ENCODE results near the gene KNTC1.
"Not testable (repeated sequence)": the region's sequence is repeated elsewhere in the genome, so short reads cannot be mapped to it uniquely, and the experiment has no call there.

The KNTC1 gene

GRCh38 chr12:122526683-122527477 is at the start of gene KNTC1, which contains the start of gene RSRC2:
TSS of gene KNTC1 (plus strand) at chr12:122527249. CDS start at chr12:122530064, 2,815 bp downstream.
TSS of gene RSRC2 (minus strand) at chr12:122526936. CDS start at chr12:122526853, 83 bp downstream.
- DNase-seq, result peak; percentile 100

- DNase-seq, result no peak
Observed at GRCh38 chr12:122480753-122481152, 46.3 kb upstream of the KNTC1 start.

DNA sequence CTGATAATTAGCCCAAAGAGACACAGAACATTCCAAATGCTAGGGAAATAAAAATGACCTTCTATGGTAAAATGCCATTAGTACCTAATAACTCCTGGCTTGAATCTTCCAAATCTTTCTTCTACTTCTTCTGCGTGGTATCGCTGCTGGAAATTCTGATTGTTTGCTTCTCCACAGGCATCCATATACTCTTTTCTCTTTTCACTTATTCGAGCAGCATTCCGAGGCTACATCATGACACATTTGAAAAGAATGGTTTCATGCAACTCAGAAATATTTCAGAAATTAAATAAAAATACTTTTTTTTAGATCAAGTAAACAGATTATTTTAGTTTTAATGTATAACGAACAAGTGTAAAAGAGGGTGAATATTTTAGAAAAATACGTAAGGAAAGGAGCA is 45.2 kb upstream of the KNTC1 start:
- DNase-seq, result no peak

- DNase-seq, result no peak
Observed at GRCh38 chr12:122483969-122484368, 43.1 kb upstream of the KNTC1 start.

DNA sequence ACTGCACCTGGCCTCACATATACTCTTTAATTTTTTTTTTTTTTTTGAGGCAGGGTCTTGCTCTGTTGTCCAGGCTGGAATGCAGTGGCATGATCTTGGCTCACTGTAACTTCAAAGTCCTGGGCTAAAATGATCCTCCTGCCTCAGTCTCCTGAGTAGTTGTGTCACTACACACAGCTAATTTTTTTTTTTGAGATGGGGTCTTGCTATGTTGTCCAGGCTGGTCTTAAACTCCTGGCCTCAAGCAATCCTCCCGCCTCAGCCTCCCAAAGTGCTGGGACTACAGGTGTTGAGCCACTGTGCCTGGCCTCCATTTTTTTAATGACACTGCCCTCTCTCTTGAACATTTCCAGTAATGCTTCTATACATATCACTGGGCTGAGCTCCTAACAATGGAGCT is 42.7 kb upstream of the KNTC1 start:
- DNase-seq, result not testable (repeated sequence)

DNA sequence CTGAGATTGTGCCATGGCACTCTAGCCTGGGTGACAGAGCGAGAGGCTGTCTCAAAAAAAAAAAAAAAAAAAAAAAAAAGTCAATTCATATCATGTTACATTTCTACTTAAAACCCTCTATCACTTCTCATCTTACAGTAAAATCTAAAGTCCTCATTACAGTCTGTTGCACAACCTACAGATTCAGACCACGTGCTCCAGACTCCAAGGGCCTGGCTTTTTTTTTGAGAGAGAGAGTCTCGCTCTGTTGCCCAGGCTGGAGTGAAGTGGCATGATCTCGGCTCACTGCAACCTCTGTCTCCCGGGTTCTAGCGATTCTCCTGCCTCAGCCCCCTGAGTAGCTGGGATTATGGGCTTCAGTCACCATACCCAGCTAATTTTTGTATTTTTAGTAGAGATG is 40.7 kb upstream of the KNTC1 start:
- not testable (repeated sequence) for DNase-seq

DNA sequence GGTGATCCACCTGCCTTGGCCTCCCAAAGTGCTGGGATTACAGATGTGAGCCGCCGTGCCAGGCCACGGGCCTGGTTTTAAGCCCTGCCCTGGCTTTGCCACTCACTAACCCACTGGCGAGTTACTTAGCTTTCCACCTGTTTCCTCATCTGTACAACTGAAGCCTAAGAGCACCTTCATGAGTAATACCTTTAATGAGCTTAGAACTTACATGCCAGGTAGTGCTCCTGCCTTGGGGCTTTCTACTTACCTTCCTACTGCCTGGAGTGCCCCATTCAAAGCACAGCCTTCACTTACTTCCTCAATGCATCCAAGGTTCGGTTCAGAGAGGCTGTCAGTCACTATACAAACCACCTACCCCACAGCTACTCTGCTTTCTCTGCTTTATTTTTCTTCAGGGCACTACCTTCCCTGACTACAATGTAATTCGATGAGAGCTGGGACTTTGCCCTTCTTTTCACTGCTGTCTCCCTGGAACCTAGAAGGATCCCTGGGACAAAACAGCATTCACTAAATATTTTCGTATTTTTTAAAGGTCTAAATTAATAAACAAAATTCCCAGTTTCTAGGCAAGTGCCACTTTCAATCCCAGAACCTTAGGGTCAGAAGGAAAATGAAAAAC is 40.1 kb upstream of the KNTC1 start:
- DNase-seq, result no peak

DNA sequence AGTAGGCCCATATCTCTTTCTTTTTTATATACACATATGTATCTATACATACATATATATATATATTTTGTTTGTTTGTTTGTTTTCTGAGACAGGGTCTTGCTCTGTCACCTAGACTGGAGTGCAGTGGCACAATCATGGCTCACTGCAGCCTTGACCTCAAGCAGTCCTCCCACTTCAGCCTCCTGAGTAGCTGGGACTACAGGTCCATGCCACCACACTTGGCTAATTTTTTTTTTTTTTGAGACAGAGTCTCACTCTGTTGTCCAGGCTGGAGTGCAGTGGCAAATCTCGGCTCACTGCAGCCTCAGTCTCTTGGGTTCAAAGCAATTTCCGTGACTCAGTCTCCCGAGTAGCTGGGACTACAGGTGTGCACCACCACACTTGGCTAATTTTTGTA is 39.2 kb upstream of the KNTC1 start:
- not testable (repeated sequence) for DNase-seq

DNA sequence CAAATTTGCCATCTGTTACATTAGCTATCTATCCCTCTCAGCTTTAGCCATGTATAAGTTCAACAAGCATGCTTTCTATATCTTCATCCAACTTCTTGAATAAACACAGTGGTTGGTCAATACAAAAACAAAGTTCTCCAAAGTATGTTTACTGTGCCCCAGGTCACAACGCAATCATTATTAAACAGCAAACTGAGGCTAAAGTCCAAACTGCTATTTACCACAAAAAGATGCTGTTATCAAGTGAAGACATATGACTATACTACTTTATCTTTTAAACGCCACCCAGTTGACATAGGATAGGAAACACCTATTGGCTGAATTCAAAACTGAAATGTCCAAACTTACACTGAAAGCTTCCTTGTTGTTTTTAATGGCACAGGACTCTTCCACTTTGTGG is 38.0 kb upstream of the KNTC1 start:
- no peak for DNase-seq

- DNase-seq, result no peak
Observed at GRCh38 chr12:122491991-122492390, 35.1 kb upstream of the KNTC1 start.

DNA sequence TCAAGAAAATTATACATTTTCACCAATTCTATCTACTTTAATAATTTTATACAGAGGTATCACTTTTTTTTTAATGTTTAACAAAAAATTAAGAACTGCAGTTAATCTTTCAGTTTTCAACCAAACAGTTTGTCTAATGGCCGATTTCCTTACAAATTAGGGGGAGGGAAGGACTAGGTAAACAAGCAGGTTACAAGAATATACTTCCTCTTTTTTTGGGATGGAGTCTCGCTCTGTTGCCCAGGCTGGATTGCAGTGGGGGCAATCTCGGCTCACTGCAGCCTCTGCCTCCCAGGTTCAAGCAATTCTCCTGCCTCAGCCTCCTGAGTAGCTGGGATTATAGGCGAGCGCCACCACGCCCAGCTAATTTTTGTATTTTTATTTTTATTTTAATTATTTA is 33.8 kb upstream of the KNTC1 start:
- DNase-seq, result not testable (repeated sequence)

- no peak for DNase-seq
Observed at GRCh38 chr12:122495258-122495657, 31.8 kb upstream of the KNTC1 start.

DNA sequence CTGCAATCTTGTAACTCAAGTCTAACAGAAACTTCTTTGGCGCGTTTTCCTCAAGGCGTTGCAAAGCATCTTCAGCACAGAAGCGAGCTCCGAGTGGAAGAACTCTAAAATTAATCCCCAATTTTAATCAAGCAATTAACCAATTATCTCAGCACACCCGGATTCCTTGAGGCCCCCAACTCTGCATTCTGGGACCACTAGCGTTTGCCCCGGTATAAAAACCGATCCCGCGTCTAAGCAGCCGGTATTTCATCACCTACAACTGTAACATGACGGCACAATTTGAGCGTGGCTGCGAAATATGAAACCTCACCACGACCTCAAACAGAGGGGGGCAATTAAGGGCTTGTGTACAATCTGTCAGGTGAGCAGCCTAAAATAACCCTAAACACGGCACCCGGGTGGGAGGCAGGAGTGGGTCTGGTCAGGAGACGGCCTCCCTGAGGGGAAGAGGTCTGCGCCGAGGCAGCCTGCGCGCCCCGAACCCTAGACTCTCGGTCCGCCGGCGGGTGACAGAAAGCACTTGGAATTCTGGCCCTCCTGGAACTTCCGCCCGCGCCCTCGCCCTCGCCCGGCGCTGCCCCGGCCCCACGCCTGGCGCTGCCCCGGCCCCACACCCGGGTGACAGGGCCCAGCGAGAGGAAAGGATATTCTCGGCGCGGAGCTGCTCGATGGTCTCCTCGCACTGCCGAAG is 26.9 kb upstream of the KNTC1 start:
- DNase-seq, result peak; percentile 47

GRCh38 chr12:122500685-122501488 is 26.2 kb upstream of the KNTC1 start, which contains the start of gene ZCCHC8:
TSS of gene ZCCHC8 (minus strand) at chr12:122500932. CDS start at chr12:122500840, 92 bp downstream.
- DNase-seq, result peak; percentile 99

- no peak for DNase-seq
Observed at GRCh38 chr12:122501489-122501989, 25.5 kb upstream of the KNTC1 start.

GRCh38 chr12:122503147-122503751 is 23.8 kb upstream of the KNTC1 start:
- DNase-seq, result no peak

DNA sequence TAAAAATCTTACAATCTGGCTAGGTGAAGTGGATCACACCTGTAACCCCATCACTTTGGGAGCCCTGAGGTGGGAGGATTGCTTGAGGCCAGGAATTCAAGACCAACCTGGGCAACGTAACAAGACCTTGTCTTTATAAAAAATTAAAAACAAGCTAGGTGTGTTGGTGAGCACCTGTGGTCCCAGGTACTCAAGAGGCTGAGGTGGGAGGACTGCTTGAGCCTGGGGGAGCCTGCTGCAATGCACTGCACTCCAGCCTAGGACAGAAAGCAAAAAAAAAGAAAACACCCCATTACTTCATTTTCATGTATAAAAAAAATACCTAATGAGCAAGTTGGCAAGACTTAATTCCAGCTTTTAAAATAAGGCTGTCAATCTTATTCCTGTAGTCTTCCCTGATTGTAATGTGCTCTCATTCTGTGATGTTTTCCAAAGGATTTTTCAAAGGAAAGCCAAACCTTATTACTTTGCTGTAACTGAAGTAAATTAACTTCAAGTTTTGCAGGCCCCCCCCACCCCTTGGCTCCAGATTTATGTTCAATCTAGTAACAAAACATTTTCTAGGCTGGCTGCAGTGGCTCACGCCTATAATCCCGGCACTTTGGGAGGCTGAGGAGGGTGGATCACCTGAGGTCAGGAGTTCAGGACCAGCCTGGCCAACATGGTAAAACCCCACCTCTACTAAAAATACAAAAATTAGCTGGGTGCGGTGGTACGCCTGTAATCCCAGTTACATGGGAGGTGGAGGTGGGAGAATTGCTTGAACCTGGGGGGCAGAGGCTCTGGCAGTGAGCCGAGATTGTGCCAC is 23.1 kb upstream of the KNTC1 start:
- no peak for DNase-seq

DNA sequence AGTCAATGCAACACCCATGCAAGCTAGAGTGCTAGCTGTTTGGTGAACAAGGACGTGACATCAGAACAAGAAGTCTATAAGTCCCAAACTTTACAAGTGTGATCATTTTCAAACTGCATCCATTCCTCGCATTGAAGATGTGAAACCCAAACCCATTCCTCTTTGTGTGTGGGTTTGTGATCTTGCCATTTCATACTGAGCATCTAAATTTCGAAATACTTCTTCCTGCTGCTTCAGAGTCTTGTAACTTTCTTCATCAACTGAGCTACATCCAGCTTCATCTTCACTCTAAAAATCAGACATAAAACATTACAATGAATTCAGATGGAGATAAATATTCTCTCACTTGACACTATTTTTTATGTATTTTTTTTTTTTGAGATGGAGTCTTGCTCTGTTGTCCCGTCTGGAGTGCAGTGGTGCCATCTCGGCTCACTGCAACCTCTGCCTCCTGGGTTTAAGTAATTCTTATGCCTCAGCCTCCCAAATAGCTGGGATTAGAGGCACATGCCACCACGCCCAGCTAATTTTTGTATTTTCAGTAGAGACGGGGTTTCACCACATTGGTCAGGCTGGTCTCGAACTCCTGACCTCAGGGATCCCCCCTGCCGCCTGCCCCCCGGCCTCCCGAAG is 21.5 kb upstream of the KNTC1 start:
- no peak for DNase-seq

DNA sequence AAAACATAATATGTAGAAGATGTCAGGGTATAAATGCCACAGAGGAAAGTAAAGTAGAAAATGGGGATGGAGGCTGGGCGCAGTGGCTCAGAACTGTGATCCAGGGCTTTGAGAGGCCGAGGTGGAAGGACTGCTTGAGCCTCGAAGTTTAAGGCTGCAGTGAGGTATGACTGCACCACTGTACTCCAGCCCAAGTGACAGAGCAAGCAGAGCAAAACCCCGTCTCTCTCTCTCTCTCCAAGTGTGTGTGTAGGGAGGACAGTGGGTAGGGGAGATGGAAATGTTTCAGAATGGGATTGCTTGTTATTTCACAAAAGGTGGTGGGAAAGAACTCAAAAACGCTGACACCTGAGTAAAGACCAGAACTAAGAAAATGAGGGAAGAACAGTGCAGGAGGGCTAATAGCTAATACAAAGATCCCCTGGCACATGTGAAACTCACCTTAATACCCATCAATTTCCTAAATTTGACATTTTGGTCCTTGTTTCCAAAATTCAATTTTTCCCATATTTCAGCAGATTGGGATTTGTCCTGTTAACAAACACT is 20.6 kb upstream of the KNTC1 start:
- no peak for DNase-seq

DNA sequence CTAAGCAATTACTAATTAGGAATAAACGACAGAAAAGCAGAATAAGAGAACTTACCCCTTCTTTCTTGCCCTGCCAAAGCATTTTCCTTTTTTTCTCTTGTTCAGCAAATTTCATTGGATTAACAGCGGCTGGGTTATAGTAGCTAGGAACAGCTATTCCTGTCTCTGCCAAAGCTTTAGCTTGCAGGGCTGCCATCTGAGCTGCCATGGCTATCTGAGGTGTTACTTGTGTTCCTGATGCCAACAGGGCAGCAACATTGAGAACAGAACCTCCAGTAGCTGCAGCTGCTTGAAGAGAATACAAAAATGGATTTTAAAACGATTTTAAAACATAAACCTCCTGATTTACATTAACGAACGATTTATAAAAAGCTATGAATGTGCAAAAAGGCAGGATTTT is 18.9 kb upstream of the KNTC1 start:
- DNase-seq, result no peak
